HG03045 (cell line): ENCODE data around the gene TADA2B.

Experiments
- ATAC-seq: cut with Tn5 transposase; IDR thresholded peaks from one replicate; pipeline ENCODE4 v1.9.1; 2021; ENCODE audit warnings: mild to moderate bottlenecking, moderate library complexity; ENCODE audit not compliant: unreplicated experiment

The TADA2B gene

GRCh38 chr4:7105276-7105675, 62.1 kb downstream of the TADA2B start:
- no peak for ATAC-seq

GRCh38 chr4:7107166-7107905, 64.2 kb downstream of the TADA2B start:
- no peak for ATAC-seq
